H9 (cell line): Measurements from ENCODE around the gene C1QL1. TPM values are rescaled to one million over a fixed set of nuclear protein-coding genes. Genes with fewer than 3 reads are reported as not detected.

ENCODE experiments used
- DNase-seq: peaks from one replicate; pipeline ENCODE4 v3.0.0-alpha.2; 2017
- H2AFZ ChIP-seq: one replicate; pipeline ENCODE4 v1.6.1; 2013; ENCODE audit warnings: mild to moderate bottlenecking, low read length, control low read depth, moderate library complexity
- H2AK5ac ChIP-seq: 2 replicates; pipeline ENCODE4 v1.6.1; 2013; ENCODE audit warnings: low read length, control low read depth, mixed read lengths; ENCODE audit not compliant: insufficient read length
- H2BK120ac ChIP-seq: one replicate; pipeline ENCODE4 v1.6.1; 2013; ENCODE audit warnings: low read depth, mild to moderate bottlenecking, low read length, control low read depth, inconsistent platforms; ENCODE audit not compliant: poor library complexity, severe bottlenecking
- H2BK12ac ChIP-seq: 2 replicates; pipeline ENCODE4 v1.6.1; 2013; ENCODE audit warnings: low read length, control low read depth, mixed read lengths, low read depth; ENCODE audit not compliant: insufficient read length
- H2BK15ac ChIP-seq: 2 replicates; pipeline ENCODE4 v1.6.1; 2013; ENCODE audit warnings: low read depth, low read length, control low read depth
- H2BK20ac ChIP-seq: one replicate; pipeline ENCODE4 v1.6.1; 2013; ENCODE audit warnings: low read depth, mild to moderate bottlenecking, low read length, control low read depth, inconsistent platforms; ENCODE audit not compliant: poor library complexity, severe bottlenecking
- H2BK5ac ChIP-seq: 2 replicates; pipeline ENCODE4 v1.6.1; 2013; ENCODE audit warnings: low read length, control low read depth, mixed read lengths; ENCODE audit not compliant: insufficient read length
- H3K14ac ChIP-seq: 2 replicates; pipeline ENCODE4 v1.6.1; 2013; ENCODE audit warnings: low read length, control low read depth; ENCODE audit not compliant: insufficient read depth
- H3K18ac ChIP-seq: 2 replicates; pipeline ENCODE4 v1.6.1; 2013; ENCODE audit warnings: low read depth, mild to moderate bottlenecking, mixed read lengths, low read length, control low read depth; ENCODE audit not compliant: insufficient read length
- H3K23ac ChIP-seq: 2 replicates; pipeline ENCODE4 v1.6.1; 2013; ENCODE audit warnings: low read length, control low read depth, mixed read lengths, low read depth; ENCODE audit not compliant: insufficient read length
- H3K23me2 ChIP-seq: 2 replicates; pipeline ENCODE4 v1.6.1; 2013; ENCODE audit warnings: low read depth, mild to moderate bottlenecking, mixed read lengths, low read length, control low read depth; ENCODE audit not compliant: insufficient read length, poor library complexity, severe bottlenecking
- H3K27ac ChIP-seq: 2 replicates; pipeline ENCODE4 v1.5.1; 2013; ENCODE audit warnings: low read length, control low read depth, mixed read lengths, low read depth; ENCODE audit not compliant: insufficient read length
- H3K27me3 ChIP-seq: 2 replicates; pipeline ENCODE4 v1.6.1; 2013; ENCODE audit warnings: low read length, control low read depth, inconsistent platforms; ENCODE audit not compliant: insufficient read depth
- H3K4ac ChIP-seq: 2 replicates; pipeline ENCODE4 v1.6.1; 2013; ENCODE audit warnings: low read depth, mild to moderate bottlenecking, control low read depth, inconsistent platforms, low read length, moderate library complexity
- H3K4me1 ChIP-seq: 2 replicates; pipeline ENCODE4 v1.6.1; 2013; ENCODE audit warnings: low read length, control low read depth, inconsistent platforms; ENCODE audit not compliant: insufficient read depth
- H3K4me2 ChIP-seq: 2 replicates; pipeline ENCODE4 v1.6.1; 2013; ENCODE audit warnings: low read length, control low read depth, mixed read lengths; ENCODE audit not compliant: insufficient read length, insufficient read depth
- H3K56ac ChIP-seq: 2 replicates; pipeline ENCODE4 v1.6.1; 2013; ENCODE audit warnings: low read depth, mild to moderate bottlenecking, mixed read lengths, low read length, control low read depth; ENCODE audit not compliant: insufficient read length
- H3K79me1 ChIP-seq: 2 replicates; pipeline ENCODE4 v1.6.1; 2013; ENCODE audit warnings: low read depth, mild to moderate bottlenecking, moderate library complexity, low read length, control low read depth, inconsistent platforms; ENCODE audit not compliant: insufficient read depth, poor library complexity, severe bottlenecking
- H3K79me2 ChIP-seq: 2 replicates; pipeline ENCODE4 v1.6.1; 2013; ENCODE audit warnings: low read length, control low read depth, inconsistent platforms; ENCODE audit not compliant: insufficient read depth
- H3K9ac ChIP-seq: 2 replicates; pipeline ENCODE4 v1.6.1; 2013; ENCODE audit warnings: low read length, control low read depth, mixed read lengths; ENCODE audit not compliant: insufficient read length; ENCODE audit errors: extremely low read depth
- H3K9me3 ChIP-seq: one replicate; pipeline ENCODE4 v1.6.1; 2013; ENCODE audit warnings: low read depth, low read length, inconsistent platforms; ENCODE audit not compliant: control insufficient read depth
- H3T11ph ChIP-seq: one replicate; pipeline ENCODE4 v1.6.1; 2013; ENCODE audit warnings: mild to moderate bottlenecking, low read length, control low read depth, inconsistent platforms
- H4K20me1 ChIP-seq: one replicate; pipeline ENCODE4 v1.6.1; 2013; ENCODE audit not compliant: control insufficient read depth, insufficient read length, insufficient read depth
- H4K5ac ChIP-seq: 2 replicates; pipeline ENCODE4 v1.6.1; 2013; ENCODE audit warnings: low read depth, mild to moderate bottlenecking, mixed read lengths, low read length, control low read depth; ENCODE audit not compliant: insufficient read length
- H4K8ac ChIP-seq: replicated peaks from 2 replicates; pipeline ENCODE4 v1.6.1; 2013; ENCODE audit warnings: low read length, control low read depth, mixed read lengths, low read depth; ENCODE audit not compliant: insufficient read length
- H4K91ac ChIP-seq: 2 replicates; pipeline ENCODE4 v1.6.1; 2013; ENCODE audit warnings: low read depth, mild to moderate bottlenecking, moderate library complexity, mixed read lengths, low read length, control low read depth; ENCODE audit not compliant: insufficient read length
- H3K27ac Mint-ChIP-seq, 3 experiments: 2 replicates in 2 of 3; 3 replicates in 1 of 3; pipeline ENCODE4 v1.8.0; 2020 to 2021; ENCODE audit warnings: mixed read lengths in 3 of 3, mild to moderate bottlenecking in 1 of 3, moderate library complexity in 1 of 3
- H3K27me3 Mint-ChIP-seq: 2 replicates; pipeline ENCODE4 v1.8.0; 2021; ENCODE audit warnings: low read depth, mild to moderate bottlenecking, moderate library complexity, mixed read lengths
- H3K36me3 Mint-ChIP-seq, 3 experiments: 2 replicates in 2 of 3; 3 replicates in 1 of 3; pipeline ENCODE4 v1.8.0; 2020 to 2021; ENCODE audit warnings: low read depth in 3 of 3, mixed read lengths in 3 of 3; ENCODE audit not compliant: insufficient read depth in 1 of 3
- H3K4me1 Mint-ChIP-seq, 2 experiments: 2 replicates each; pipeline ENCODE4 v1.8.0; 2020; ENCODE audit warnings: mixed read lengths in 2 of 2
- H3K4me3 Mint-ChIP-seq, 2 experiments: 2 replicates in 1 of 2; 3 replicates in 1 of 2; pipeline ENCODE4 v1.8.0; 2020 to 2021; ENCODE audit warnings: mild to moderate bottlenecking in 2 of 2, mixed read lengths in 2 of 2, moderate library complexity in 1 of 2
- H3K9me3 Mint-ChIP-seq, 2 experiments: 2 replicates in 1 of 2; 3 replicates in 1 of 2; pipeline ENCODE4 v1.8.0; 2020; ENCODE audit warnings: mild to moderate bottlenecking in 2 of 2, mixed read lengths in 2 of 2, moderate library complexity in 1 of 2
- CTCF ChIP-seq: fragments of 200-600 bp; sonication (generic); conservative IDR thresholded peaks from 3 replicates; pipeline ENCODE4 v1.8.0; 2021; ENCODE audit warnings: antibody characterized with exemption, mild to moderate bottlenecking
- WGBS: extraction: QIAGEN DNeasy Blood & Tissue Kit; methylation state at CpG from one replicate; pipeline ENCODE4 v1.1.7; 2013; ENCODE audit warnings: missing lambda C conversion rate, low lambda C conversion rate, mixed read lengths; ENCODE audit not compliant: insufficient read length; ENCODE audit errors: extremely low coverage; 5-methylcytosine and 5-hydroxymethylcytosine counted together
- total RNA-seq: library from RNA; stranded (reverse); gene quantifications from 2 replicates; pipeline ENCODE4 v1.2.1, GENCODE V29; 2021

The C1QL1 gene
- total RNA-seq, 1 experiment from 2014 or later, result 6.0 TPM

DNA sequence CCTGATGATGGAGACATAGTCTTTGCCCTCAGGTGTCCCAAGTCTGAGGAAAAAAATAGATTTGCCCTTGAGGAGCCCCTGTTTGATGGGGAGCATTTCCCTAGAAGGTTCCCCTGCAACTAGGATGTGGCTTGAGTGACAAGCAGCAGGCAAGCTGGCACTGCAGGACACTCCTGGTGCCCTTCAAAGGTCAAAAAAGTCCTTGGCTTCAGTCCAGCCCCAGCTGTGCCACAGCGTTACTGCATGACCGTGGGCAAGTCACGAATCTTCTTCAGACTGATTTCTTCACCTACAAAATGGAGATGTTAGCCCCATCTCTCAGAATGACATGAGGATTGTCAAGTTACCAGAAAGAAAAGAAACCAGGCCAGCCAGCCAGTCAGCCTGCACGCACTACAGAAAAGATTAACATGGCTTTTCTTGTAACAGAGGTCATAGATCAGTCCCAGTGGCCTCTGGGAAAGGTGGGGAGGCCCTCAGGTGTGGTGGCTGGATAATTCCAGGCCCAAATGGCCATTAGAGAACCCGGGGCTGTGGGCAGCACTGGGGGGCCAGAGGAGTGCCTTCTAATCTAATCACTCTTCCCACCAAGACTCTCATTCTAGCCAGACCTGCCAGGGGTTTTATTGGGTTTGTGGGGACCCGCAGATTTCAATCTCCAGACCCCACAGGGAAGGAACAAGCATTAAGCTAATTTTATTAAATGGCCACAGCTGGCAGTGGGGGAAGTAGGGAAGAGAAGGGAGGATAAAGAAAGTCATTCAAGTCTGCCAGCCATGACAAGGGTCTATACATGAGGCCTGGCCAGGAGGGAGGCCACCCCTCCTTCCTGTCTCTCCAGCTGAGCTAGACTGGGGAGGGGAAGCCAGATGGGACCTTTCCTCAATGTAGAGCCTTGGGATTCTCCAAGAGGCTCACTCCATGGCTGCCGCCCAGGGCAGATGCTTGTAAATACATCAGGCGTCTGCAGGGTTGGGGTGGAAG, 10.8 kb downstream of the C1QL1 start:
- WGBS, result no CpG with 5 or more reads among the region's 8 CpGs
- Mint-ChIP-seq H3K4me3 (no peak overlapping the region), H3K9me3 (no peaks in the 10 kb centered on the region), H3K4me1 (peaks cover 5 to 15% of the 10 kb centered on the region in 2 experiments), H3K27me3 (peaks cover 8% of the 10 kb centered on the region; the same call in 1 of the 2 replicates), H3K36me3 (no peaks in the 10 kb centered on the region), H3K27ac (peak overlapping the region in 1 of 3 experiments; percentile 22; a peak in 1 of 7 replicates)
- Histone ChIP-seq H3K9ac (no peak overlapping the region), H2BK20ac (no peak overlapping the region), H2AFZ (no peak overlapping the region), H3K23ac (no peak overlapping the region), H4K8ac (no peak overlapping the region), H3K4me1 (no peaks in the 10 kb centered on the region; the same call in 1 of the 2 replicates), H3K4me2 (no peak overlapping the region), H3K56ac (no peak overlapping the region), H3K27ac (no peak overlapping the region), H4K91ac (no peak overlapping the region), H2BK15ac (no peak overlapping the region), H3K9me3 (no peaks in the 10 kb centered on the region), H3T11ph (no peak overlapping the region), H4K20me1 (no peaks in the 10 kb centered on the region), H3K23me2 (no peaks in the 10 kb centered on the region), H3K79me2 (no peaks in the 10 kb centered on the region), H2BK120ac (no peak overlapping the region), H3K27me3 (no peaks in the 10 kb centered on the region), H2BK12ac (no peak overlapping the region), H3K79me1 (no peaks in the 10 kb centered on the region), H4K5ac (no peak overlapping the region), H3K4ac (no peak overlapping the region), H2AK5ac (no peak overlapping the region), H3K18ac (no peak overlapping the region), H3K14ac (no peak overlapping the region), H2BK5ac (no peak overlapping the region)
- no peak for TF ChIP-seq CTCF
- no peak for DNase-seq
